IMR-90 (cell line): ENCODE measurements around the gene NME7. TPM values are rescaled to one million over a fixed set of nuclear protein-coding genes. Genes with fewer than 3 reads are reported as not detected.

Experiments
- ATAC-seq: fragments of 200-7000 bp; cut with Tn5 transposase; 2 replicates; pipeline ENCODE4 v1.9.1; 2020; ENCODE audit warnings: low read depth, mild to moderate bottlenecking, moderate library complexity
- BruUV-seq: library from RNA; stranded (reverse); fragments of 400-500 nt; replicated peaks from 2 replicates; lab custom pipeline; 2021; lab: Mats Ljungman, UMichigan
- CTCF ChIA-PET: fragments of 300-600 bp; formaldehyde crosslinking; extraction: SDS; loops from one replicate; lab custom pipeline; 2021; ENCODE audit warnings: antibody characterized with exemption; lab: Yijun Ruan, JAX
- POLR2A ChIA-PET: fragments of 300-600 bp; sonication (Branson Sonifier 250); formaldehyde crosslinking; loops from one replicate; lab custom pipeline; 2022; ENCODE audit warnings: antibody characterized with exemption; ENCODE audit not compliant: unreplicated experiment; lab: Charles Lee
- DNase-seq: peaks from one replicate; pipeline ENCODE4 v3.0.0; 2013
- H2AFZ ChIP-seq: replicated peaks from 2 replicates; pipeline ENCODE3; 2013; ENCODE audit warnings: low read length, mild to moderate bottlenecking; ENCODE audit not compliant: poor library complexity
- H2AK5ac ChIP-seq: 2 replicates; pipeline ENCODE4 v1.6.1; 2013; ENCODE audit warnings: low read depth, low read length, inconsistent platforms
- H2AK9ac ChIP-seq: replicated peaks from 2 replicates; pipeline ENCODE3; 2013; ENCODE audit warnings: mild to moderate bottlenecking, low read depth, low read length, moderate library complexity; ENCODE audit not compliant: poor library complexity
- H2BK120ac ChIP-seq: 2 replicates; pipeline ENCODE4 v1.6.1; 2013; ENCODE audit warnings: low read depth, low read length, inconsistent platforms
- H2BK15ac ChIP-seq: 3 replicates; pipeline ENCODE4 v1.6.1; 2013; ENCODE audit warnings: low read depth, low read length, inconsistent platforms
- H2BK20ac ChIP-seq: 2 replicates; pipeline ENCODE4 v1.6.1; 2013; ENCODE audit warnings: low read depth, mild to moderate bottlenecking, inconsistent platforms, low read length, moderate library complexity
- H2BK5ac ChIP-seq: 2 replicates; pipeline ENCODE4 v1.6.1; 2013; ENCODE audit warnings: mild to moderate bottlenecking, low read depth, low read length, inconsistent platforms; ENCODE audit not compliant: poor library complexity, severe bottlenecking
- H3K14ac ChIP-seq: replicated peaks from 2 replicates; pipeline ENCODE4 v1.6.1; 2013; ENCODE audit warnings: low read depth, low read length, inconsistent platforms
- H3K18ac ChIP-seq: 2 replicates; pipeline ENCODE4 v1.6.1; 2013; ENCODE audit warnings: low read depth, low read length, control low read depth
- H3K23ac ChIP-seq: 2 replicates; pipeline ENCODE4 v1.6.1; 2013; ENCODE audit warnings: low read depth, low read length, inconsistent platforms
- H3K27ac ChIP-seq: 2 replicates; pipeline ENCODE4 v1.5.1; 2013; ENCODE audit warnings: mild to moderate bottlenecking, control low read depth, low read length; ENCODE audit not compliant: insufficient read depth
- H3K27me3 ChIP-seq: 2 replicates; pipeline ENCODE4 v1.6.1; 2013; ENCODE audit warnings: low read length; ENCODE audit not compliant: control insufficient read depth, insufficient read depth
- H3K36me3 ChIP-seq: 2 replicates; pipeline ENCODE4 v1.6.1; 2013; ENCODE audit warnings: low read length, mixed read lengths; ENCODE audit not compliant: control insufficient read depth, insufficient read depth
- H3K4ac ChIP-seq: 2 replicates; pipeline ENCODE4 v1.6.1; 2013; ENCODE audit warnings: low read depth, low read length, inconsistent platforms
- H3K4me1 ChIP-seq: 2 replicates; pipeline ENCODE4 v1.6.1; 2013; ENCODE audit warnings: low read length, mixed read lengths; ENCODE audit not compliant: control insufficient read depth, insufficient read depth
- H3K4me2 ChIP-seq: 2 replicates; pipeline ENCODE4 v1.6.1; 2013; ENCODE audit warnings: low read depth, mild to moderate bottlenecking, control low read depth, low read length, moderate library complexity
- H3K4me3 ChIP-seq: 2 replicates; pipeline ENCODE4 v1.5.1; 2013; ENCODE audit warnings: low read depth, mild to moderate bottlenecking, control low read depth, low read length, moderate library complexity; ENCODE audit not compliant: insufficient read depth
- H3K56ac ChIP-seq: 2 replicates; pipeline ENCODE4 v1.6.1; 2013; ENCODE audit warnings: low read length, inconsistent platforms; ENCODE audit not compliant: insufficient read depth; ENCODE audit errors: extremely low read depth
- H3K79me1 ChIP-seq, 2 experiments: 2 replicates each; pipeline ENCODE4 v1.6.1; 2013; ENCODE audit warnings: low read length in 2 of 2, inconsistent platforms in 1 of 2, low read depth in 1 of 2
- H3K9ac ChIP-seq: 2 replicates; pipeline ENCODE4 v1.6.1; 2013; ENCODE audit warnings: low read depth, low read length, control low read depth
- H3K9me1 ChIP-seq: 2 replicates; pipeline ENCODE4 v1.6.1; 2013; ENCODE audit warnings: low read length, inconsistent platforms; ENCODE audit not compliant: insufficient read depth
- H3K9me3 ChIP-seq: 2 replicates; pipeline ENCODE4 v1.6.1; 2013; ENCODE audit warnings: low read length; ENCODE audit not compliant: control insufficient read depth, insufficient read depth
- H4K20me1 ChIP-seq: 2 replicates; pipeline ENCODE4 v1.6.1; 2013; ENCODE audit warnings: low read length, inconsistent platforms; ENCODE audit not compliant: insufficient read depth
- H4K5ac ChIP-seq: 2 replicates; pipeline ENCODE4 v1.6.1; 2013; ENCODE audit warnings: mild to moderate bottlenecking, low read depth, low read length, control low read depth
- H4K8ac ChIP-seq, 2 experiments: 2 replicates each; pipeline ENCODE4 v1.6.1; 2013; ENCODE audit warnings: low read depth in 2 of 2, low read length in 2 of 2, control low read depth in 1 of 2, inconsistent platforms in 1 of 2
- H4K91ac ChIP-seq: 2 replicates; pipeline ENCODE4 v1.6.1; 2013; ENCODE audit warnings: low read depth, low read length, inconsistent platforms; ENCODE audit not compliant: insufficient read depth
- CEBPB ChIP-seq: IDR thresholded peaks from 2 replicates; pipeline ENCODE4 v1.6.1; 2012; ENCODE audit warnings: low read depth, low read length, improper control_type of control experiment
- CHD1 ChIP-seq: IDR thresholded peaks from 2 replicates; pipeline ENCODE4 v1.6.1; 2012; ENCODE audit warnings: low read depth, low read length, improper control_type of control experiment
- MXI1 ChIP-seq: IDR thresholded peaks from 2 replicates; pipeline ENCODE4 v1.6.1; 2012; ENCODE audit warnings: low read depth, mild to moderate bottlenecking, low read length, moderate library complexity, borderline replicate concordance
- RCOR1 ChIP-seq: IDR thresholded peaks from 2 replicates; pipeline ENCODE4 v1.6.1; 2012; ENCODE audit warnings: mild to moderate bottlenecking, low read length, improper control_type of control experiment; ENCODE audit not compliant: insufficient replicate concordance
- WGBS, 2 experiments: methylation state at CpG; one replicate each; pipeline versions ENCODE4 v1.1.5 to v1.1.7; 2013; ENCODE audit warnings: missing lambda C conversion rate in 2 of 2; ENCODE audit not compliant: insufficient read length in 1 of 2; ENCODE audit errors: extremely low coverage in 2 of 2; 5-methylcytosine and 5-hydroxymethylcytosine counted together
- dilution Hi-C: fragments of 300-500 bp; cut with HindIII; formaldehyde crosslinking; loops from one replicate; pipeline ENCODE4 v1.14.3; 2018; ENCODE audit warnings: low sequenced_read_pairs; ENCODE audit not compliant: unreplicated experiment
- in situ Hi-C: fragments of 300-500 bp; cut with MboI; formaldehyde crosslinking; loops from 3 replicates; pipeline ENCODE4 v1.14.3; 2019; ENCODE audit warnings: low sequenced_read_pairs, inconsistent platforms, mixed read lengths
- intact Hi-C: fragments of 100-400 bp; cut with micrococcal nuclease; formaldehyde crosslinking; loops from 2 replicates; pipeline ENCODE4 v1.10.0; 2022
- polyA plus RNA-seq, 3 experiments: library from polyadenylated mRNA; depleted of rRNA; stranded (reverse); fragments of >200 nt; gene quantifications; 2 replicates each; pipeline ENCODE4 v1.2.3, GENCODE V29; 2012; ENCODE audit warnings: low replicate concordance in 1 of 3
- total RNA-seq: library from RNA; depleted of rRNA; stranded (reverse); fragments of >200 nt; gene quantifications from 2 replicates; pipeline ENCODE4 v1.2.3, GENCODE V29; 2012
- TF ChIP-seq, protein P1 (sequence below): fragments of 150-350 bp; IDR thresholded peaks from 2 replicates; pipeline ENCODE4 v1.6.1; 2017; ENCODE audit warnings: mild to moderate bottlenecking, antibody characterized with exemption, low read length, low read depth
- TF ChIP-seq, protein P2 (sequence below): fragments of 150-350 bp; IDR thresholded peaks from 2 replicates; pipeline ENCODE4 v1.6.1; 2016; ENCODE audit warnings: low read depth, mild to moderate bottlenecking, low read length, moderate library complexity, borderline replicate concordance

Gene NME7
- total and polyA plus RNA-seq, 2 of the 4 experiments (the other 2 are of a cell fraction) = 18.3 to 22.4 TPM

DNA sequence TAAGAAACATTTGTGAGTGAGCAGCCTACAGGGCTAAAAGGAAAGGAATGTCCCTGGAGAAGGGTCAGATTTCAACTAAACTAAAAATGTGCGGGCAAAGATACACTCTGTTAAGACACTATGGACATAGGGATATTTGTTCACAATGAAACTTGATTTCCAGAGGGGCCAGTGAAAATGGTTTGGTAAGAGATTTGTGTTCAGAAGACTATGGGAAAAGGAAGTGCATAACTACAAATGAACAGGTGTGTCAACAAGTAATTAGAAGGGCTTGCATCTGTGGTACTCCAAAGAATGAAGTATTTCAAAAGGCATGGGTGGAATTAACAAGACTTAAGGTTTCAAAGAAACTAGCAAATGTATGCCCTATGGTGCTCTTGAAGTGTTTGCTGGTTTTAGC, 60.4 kb downstream of the NME7 start:
- Histone ChIP-seq H3K36me3 (no peaks in the 10 kb centered on the region), H2AFZ (no peak overlapping the region), H3K4ac (no peak overlapping the region), H3K4me3 (no peak overlapping the region), H2AK5ac (no peak overlapping the region), H3K4me2 (no peak overlapping the region), H3K9me1 (no peaks in the 10 kb centered on the region), H3K14ac (no peak overlapping the region), H2BK120ac (no peak overlapping the region), H4K8ac (no peak overlapping the region), H3K9me3 (no peaks in the 10 kb centered on the region), H2AK9ac (no peak overlapping the region), H3K27ac (no peak overlapping the region), H2BK20ac (no peak overlapping the region), H3K23ac (no peak overlapping the region), H3K9ac (no peak overlapping the region), H4K91ac (no peak overlapping the region), H2BK15ac (no peak overlapping the region), H3K27me3 (no peaks in the 10 kb centered on the region), H3K4me1 (peaks cover 2% of the 10 kb centered on the region; the same call in 1 of the 2 replicates), H4K20me1 (no peaks in the 10 kb centered on the region), H3K79me1 (0 out of 4 replicates have a peak, but pooled peaks cover 0 to 3% of the 10 kb centered on the region in 2 experiments), H2BK5ac (no peak overlapping the region), H3K56ac (no peak overlapping the region), H3K18ac (no peak overlapping the region), H4K5ac (no peak overlapping the region)
- WGBS, 2 experiments = no CpG with 5 or more reads among the region's 1 CpG
- dilution Hi-C loops (no loop called here), intact Hi-C loops (no loop called here), in situ Hi-C loops (no loop called here)
- BruUV-seq = no TSS peak
- ATAC-seq (no peak), DNase-seq (no peak)
- TF ChIP-seq, protein P1, sequence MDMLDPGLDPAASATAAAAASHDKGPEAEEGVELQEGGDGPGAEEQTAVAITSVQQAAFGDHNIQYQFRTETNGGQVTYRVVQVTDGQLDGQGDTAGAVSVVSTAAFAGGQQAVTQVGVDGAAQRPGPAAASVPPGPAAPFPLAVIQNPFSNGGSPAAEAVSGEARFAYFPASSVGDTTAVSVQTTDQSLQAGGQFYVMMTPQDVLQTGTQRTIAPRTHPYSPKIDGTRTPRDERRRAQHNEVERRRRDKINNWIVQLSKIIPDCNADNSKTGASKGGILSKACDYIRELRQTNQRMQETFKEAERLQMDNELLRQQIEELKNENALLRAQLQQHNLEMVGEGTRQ = no peak
- TF ChIP-seq CHD1 (no peak), MXI1 (no peak), RCOR1 (no peak), CEBPB (no peak)
- TF ChIP-seq, protein P2, sequence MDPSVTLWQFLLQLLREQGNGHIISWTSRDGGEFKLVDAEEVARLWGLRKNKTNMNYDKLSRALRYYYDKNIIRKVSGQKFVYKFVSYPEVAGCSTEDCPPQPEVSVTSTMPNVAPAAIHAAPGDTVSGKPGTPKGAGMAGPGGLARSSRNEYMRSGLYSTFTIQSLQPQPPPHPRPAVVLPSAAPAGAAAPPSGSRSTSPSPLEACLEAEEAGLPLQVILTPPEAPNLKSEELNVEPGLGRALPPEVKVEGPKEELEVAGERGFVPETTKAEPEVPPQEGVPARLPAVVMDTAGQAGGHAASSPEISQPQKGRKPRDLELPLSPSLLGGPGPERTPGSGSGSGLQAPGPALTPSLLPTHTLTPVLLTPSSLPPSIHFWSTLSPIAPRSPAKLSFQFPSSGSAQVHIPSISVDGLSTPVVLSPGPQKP = no peak
- ChIA-PET CTCF (no interaction called here), POLR2A (no interaction called here)
